Breast epithelium (tissue), 3 donors: Measurements from ENCODE around the gene TXNDC15.

Source experiments
- POLR2A ChIP-seq: fragments of 450-650 bp; IDR thresholded peaks from one replicate; pipeline ENCODE4 v1.6.1; 2016; ENCODE audit warnings: antibody characterized with exemption, mild to moderate bottlenecking, moderate library complexity
- TF ChIP-seq, protein P1 (sequence below), 3 donors: fragments of 450-650 bp; IDR thresholded peaks; one replicate each; pipeline ENCODE4 v1.5.1; 2016 to 2017; ENCODE audit warnings: antibody characterized with exemption in 3 of 3, mild to moderate bottlenecking in 3 of 3, moderate library complexity in 3 of 3

DNA sequence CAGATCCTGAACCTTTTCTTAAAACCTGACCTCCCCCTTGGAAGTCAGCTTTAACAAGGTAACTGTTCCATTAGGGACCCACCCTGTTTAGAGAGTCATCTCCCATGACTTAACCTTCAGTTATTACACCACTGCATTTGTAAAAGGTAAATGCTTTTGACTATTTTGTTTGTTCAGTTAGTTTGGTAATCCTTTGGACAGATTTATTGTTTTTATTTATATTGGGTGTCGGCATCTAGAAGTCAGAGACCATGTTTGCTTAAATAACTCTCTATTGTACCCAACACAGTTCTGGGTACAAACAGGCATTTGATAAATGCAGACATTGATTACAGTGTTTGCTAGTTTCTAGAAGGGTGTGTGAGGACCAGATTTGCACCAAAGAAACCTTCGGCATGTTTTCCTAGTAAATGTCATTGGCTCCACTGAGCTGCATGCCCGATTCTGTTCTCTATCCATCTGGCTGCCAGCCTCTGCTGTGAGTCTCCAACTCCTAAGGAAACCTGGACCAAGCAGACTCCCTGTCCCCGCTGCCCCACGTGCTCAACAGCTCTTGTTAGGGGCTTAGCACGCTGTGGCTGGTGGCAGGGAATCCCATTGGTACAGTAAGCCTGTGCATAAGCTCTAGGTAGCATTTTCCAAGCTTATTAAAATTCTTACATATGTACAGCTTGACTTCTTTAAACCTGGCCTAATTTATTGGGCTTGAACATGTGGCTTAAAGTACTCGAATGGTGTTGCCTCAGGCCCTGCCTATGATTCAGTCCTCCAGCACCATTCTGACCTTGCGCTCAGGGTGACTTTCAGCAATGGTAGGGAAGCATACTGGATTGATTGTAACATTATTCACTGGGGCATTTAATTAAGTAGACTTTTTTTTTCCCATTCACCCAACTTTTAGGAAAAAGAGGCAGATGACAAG lies 37.4 kb downstream of the TXNDC15 start:
- TF ChIP-seq, protein P1, sequence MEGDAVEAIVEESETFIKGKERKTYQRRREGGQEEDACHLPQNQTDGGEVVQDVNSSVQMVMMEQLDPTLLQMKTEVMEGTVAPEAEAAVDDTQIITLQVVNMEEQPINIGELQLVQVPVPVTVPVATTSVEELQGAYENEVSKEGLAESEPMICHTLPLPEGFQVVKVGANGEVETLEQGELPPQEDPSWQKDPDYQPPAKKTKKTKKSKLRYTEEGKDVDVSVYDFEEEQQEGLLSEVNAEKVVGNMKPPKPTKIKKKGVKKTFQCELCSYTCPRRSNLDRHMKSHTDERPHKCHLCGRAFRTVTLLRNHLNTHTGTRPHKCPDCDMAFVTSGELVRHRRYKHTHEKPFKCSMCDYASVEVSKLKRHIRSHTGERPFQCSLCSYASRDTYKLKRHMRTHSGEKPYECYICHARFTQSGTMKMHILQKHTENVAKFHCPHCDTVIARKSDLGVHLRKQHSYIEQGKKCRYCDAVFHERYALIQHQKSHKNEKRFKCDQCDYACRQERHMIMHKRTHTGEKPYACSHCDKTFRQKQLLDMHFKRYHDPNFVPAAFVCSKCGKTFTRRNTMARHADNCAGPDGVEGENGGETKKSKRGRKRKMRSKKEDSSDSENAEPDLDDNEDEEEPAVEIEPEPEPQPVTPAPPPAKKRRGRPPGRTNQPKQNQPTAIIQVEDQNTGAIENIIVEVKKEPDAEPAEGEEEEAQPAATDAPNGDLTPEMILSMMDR (IDR thresholded peaks at IDR 0.05) = no peak
- no peak for TF ChIP-seq POLR2A
